NAMALWA (cell line): ENCODE measurements around the gene FYB2.

Source experiments
- DNase-seq: peaks from one replicate; pipeline ENCODE4 v3.0.0-alpha.2; 2015; ENCODE audit warnings: low spot score

FYB2 gene

GRCh38 chr1:56834137-56834900, 15.1 kb upstream of the FYB2 start:
- DNase-seq, result no peak

GRCh38 chr1:56833088-56833487, 13.9 kb upstream of the FYB2 start:
- no peak for DNase-seq

DNA sequence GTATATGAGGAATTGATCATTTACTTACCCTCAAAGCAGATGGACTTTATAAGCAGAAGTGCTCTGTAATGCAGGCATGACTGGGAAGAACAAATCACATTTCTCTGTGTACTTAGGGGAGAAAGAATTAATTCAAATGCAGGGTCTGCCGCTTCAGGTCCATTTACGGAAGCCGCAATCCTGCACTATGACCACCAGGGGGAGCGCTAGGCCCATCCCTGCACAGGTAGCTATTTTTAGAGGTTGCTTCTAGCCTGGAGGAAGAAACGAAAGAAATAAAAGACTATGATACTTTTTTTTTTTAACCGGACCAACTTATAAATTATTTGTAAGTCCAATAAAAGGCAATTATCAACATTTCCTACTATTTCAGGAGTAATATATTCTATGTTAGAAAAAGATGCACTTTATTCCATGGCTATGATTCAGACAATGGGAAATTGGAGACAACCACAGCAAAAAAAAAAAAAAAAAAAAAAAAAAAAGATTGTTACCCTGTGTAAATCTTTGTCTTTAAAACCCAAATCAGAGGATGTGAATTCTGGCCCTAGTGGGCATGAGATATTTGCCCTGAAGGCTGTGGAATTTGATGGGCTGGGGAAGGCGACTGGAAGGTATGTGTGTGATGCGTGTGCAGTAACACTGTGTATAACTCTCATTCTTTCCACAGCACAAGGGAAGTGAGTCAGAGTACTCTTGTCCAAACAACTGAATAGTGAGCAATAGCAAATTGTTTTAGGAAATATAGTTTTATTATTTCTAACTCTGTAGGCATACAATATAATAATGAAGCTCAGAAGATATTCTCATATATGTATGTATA, 12.9 kb upstream of the FYB2 start:
- DNase-seq, result peak; percentile 77

- no peak for DNase-seq
These were observed 10.8 kb upstream of the FYB2 start for GRCh38 chr1:56830052-56830451.

GRCh38 chr1:56827711-56828110, 8.5 kb upstream of the FYB2 start:
- no peak for DNase-seq

DNA sequence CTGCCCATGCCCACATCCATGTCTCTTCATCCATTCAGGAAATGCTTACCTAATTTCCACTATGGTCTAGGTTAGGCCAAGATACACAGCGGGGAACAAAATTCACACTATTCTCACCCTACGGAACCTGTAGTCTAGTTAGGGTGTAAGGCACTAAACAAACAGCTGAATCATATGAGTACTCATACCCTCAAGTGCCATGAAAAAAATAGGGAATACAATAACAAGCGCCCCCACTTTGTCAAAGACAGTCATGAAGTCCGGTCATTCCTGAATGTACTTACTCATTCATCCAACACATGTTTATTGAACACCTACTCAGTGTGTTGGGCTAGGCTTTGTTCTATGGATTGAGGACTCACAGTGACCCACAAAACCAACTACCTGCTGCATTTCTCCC, 6.2 kb upstream of the FYB2 start:
- no peak for DNase-seq

GRCh38 chr1:56824938-56825337, 5.7 kb upstream of the FYB2 start:
- DNase-seq, result no peak

DNA sequence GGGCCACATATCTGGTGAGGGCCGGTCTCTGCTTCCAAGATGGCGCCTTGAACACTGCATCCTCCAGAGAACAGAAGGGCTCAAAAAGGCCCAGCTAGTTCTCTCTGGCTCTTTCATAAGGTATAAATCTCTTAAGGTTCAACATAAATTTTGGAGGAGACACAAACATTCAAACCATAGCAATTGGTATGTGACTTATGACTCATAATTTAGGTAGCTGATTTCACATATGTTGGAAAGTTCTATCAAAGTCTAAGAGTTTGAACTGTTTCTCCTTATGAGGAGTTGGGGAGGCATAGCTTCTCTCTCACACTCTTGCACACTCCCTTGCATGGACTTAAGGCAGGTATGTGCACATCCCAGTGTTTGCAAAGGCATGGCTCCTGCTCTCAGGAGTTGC, 5.1 kb upstream of the FYB2 start:
- DNase-seq, result no peak

GRCh38 chr1:56821462-56821797, 2.2 kb upstream of the FYB2 start:
- no peak for DNase-seq

GRCh38 chr1:56820755-56821461, 1.7 kb upstream of the FYB2 start:
- peak; percentile 73 for DNase-seq

DNA sequence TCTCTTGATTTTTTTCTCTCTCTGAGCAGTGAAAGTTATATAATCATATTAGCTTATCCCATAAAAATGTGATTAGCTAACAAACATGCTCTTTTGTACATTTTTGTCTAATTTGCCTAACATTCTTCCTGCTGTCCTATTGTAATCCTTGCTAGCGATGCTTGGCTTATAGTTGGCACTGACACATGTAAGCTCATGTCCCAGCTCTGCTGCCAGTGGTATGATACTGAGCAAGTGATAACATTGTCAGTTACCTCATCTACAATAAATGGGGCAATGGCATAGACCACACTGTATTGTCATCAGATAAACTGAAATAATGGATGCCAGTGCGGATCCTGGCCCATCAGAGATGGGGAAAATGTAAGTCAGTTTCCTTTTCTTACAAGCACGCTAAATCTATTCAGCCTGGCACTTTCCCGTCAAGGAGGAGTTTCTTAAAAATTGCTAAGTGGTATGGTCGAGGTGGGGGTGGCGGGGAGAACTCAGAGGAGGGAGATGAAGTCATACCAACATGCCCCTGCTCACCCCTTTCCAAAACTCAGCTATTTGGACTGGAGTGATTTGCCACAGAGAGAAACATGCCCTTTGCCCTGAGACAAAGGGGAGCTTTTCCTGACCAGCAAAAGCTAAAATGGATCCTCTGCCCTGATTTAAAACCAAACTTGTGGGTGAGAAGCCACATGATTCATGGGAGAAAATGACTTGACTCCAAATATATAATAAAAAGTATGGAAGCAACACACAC, 1.3 kb downstream of the FYB2 start:
- DNase-seq, result no peak

DNA sequence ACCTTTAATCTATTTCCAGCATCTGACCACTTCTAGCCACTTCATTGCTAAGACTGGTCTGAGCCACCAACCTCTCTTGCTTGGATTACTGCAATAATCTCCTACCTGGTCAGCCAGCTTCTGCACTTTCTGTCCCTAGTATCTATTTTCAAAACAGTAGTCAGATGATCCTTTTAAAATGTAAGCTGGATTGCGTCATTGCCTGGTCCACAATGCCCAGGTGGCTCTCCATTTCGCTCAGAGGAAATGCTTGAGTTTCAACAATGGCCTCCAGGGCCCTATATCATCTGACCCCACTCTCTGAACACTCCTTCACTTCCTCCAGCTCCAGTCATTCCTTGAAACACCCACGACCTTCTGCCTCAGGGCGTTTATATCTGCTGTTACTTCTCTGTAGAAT, 2.3 kb downstream of the FYB2 start:
- no peak for DNase-seq

GRCh38 chr1:56816264-56816663, 2.9 kb downstream of the FYB2 start:
- DNase-seq, result no peak

GRCh38 chr1:56814205-56814604, 5.0 kb downstream of the FYB2 start:
- no peak for DNase-seq

DNA sequence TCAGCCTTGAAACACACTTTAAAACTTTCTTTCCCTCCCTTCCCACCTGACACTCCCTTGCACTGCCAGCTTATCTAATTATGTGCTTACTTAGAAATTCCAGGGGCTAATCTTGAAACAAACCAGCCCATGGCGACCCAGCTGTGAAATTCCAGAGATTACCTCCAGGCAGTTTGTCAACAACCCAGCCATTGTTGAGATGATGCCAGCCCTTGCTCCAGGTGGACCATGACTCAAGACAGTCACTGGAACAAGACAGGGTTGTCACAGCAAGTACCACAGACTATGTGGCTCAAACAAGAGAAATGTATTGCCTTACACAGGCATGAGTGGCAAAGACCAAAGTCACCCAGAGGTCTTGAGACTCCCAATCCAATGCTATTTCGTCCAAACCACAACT, 7.9 kb downstream of the FYB2 start:
- no peak for DNase-seq

DNA sequence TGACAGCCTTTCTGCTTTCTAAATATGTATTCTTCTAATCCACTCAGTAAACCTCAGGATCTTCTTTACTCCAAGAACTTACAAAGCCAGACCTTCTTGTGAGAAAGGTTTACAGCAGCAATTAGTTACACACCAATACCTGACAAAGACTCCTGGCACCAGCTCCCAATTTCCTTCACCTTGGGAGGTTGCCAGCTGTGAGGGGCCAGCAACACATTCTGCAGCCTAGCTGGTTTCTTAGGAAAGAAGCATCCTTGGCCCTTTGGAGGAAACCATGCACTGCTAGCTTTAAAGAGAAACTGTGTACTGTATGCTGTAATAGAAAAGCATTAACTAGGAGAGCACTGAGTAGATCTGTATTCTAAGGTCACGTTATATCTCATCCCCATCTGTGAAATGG, 10.8 kb downstream of the FYB2 start:
- no peak for DNase-seq

- no peak for DNase-seq
These were observed 12.4 kb downstream of the FYB2 start for GRCh38 chr1:56806804-56807203.

DNA sequence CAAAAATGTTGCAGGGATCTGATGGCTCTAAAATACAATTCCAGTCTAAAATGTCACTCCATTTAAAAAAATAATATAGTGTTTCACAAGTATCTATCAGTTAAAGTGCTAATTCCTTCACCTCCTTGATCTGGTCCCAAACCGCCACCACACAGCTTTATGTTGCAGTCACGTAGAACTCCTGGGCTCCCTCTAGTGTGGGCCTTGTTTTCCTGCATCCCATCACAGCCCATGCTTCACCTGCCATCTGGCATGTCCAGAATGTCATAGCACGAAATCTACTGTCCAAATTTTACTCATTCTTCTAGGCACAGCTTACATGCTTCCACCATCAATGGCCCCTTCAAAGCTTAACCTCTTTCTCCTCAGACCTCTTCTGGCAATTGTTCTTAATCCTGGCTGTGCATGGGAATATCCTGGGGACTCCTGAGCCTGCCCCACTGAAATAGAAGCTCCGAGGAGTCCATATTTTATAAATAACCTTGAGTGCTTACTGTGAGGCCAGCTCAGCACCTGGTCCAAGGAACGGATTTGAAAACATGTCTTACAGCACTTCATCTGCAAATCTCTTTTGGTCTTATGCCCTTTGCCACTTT, 15.5 kb downstream of the FYB2 start:
- DNase-seq, result peak; percentile 53

DNA sequence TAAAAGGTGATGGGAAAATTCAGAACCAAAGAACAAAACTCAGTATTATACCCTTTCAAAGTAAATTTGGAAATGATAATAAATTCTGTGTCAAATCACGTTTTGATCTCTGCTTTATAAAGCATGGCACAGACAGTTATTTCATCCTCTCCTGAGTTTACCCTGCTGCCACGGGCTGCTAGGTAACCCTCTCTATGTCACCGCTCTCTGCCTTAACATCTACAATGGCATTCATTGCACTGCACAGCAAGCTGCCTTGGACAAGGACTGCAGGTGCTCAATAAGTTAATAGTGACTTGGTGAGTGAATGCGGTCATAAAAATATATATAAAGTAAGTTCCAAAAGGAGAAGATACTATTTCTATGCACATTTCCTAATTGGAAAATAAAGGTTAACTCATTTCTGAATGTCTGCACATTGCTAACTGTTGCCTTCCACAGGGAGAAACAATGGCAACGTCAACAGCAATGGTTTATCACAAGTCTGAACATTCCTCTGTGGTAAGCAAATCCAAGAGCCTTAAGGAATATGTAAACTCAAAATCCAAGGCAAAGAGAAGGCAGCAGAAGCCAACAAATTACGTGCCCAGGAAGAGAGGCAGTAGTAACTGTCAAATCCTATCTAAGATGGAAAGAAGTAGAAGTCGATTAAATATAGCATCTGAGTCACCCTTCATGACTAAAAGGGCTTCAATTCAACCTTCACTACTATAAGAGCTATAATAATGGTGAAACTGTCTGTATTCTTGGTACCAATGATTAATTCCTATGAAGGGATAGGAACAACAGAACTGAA, 19.4 kb downstream of the FYB2 start:
- no peak for DNase-seq

GRCh38 chr1:56798053-56798471, 21.1 kb downstream of the FYB2 start:
- DNase-seq, result no peak

GRCh38 chr1:56797065-56797685, 22.0 kb downstream of the FYB2 start:
- DNase-seq, result no peak
